A549 (cell line): ENCODE measurements around the gene DAD1.

Experiments
- CEBPB ChIP-seq, 2 experiments: fragments of >200 bp in 1 of 2; sonication (Bioruptor Twin) in 1 of 2; formaldehyde crosslinking in 1 of 2; IDR thresholded peaks; 2 replicates each; pipeline ENCODE4 v1.6.1; 2012 to 2016
- JUN ChIP-seq, 2 experiments: fragments of >200 bp; sonication (Bioruptor Twin); formaldehyde crosslinking; IDR thresholded peaks; 2 replicates in 1 of 2; 3 replicates in 1 of 2; pipeline ENCODE4 v1.6.1; 2016 to 2017
- PHF8 ChIP-seq: fragments of 200-600 bp; sonication (generic); IDR thresholded peaks from 2 replicates; pipeline ENCODE4 v1.6.1; 2016; ENCODE audit warnings: low read depth, mild to moderate bottlenecking, antibody characterized with exemption, moderate library complexity, borderline replicate concordance
- POLR2A ChIP-seq: IDR thresholded peaks from 2 replicates; pipeline ENCODE4 v1.6.1; 2012; ENCODE audit warnings: mild to moderate bottlenecking, low read length
- TF ChIP-seq, protein P1 (sequence below): fragments of >200 bp; sonication (Bioruptor Twin); formaldehyde crosslinking; IDR thresholded peaks from 3 replicates; pipeline ENCODE4 v1.5.1; 2016
- TF ChIP-seq, protein P2 (sequence below): IDR thresholded peaks from 2 replicates; pipeline ENCODE4 v1.6.1; 2012
- TF ChIP-seq, protein P3 (sequence below): fragments of 250-450 bp; sonication (Bioruptor Pico); IDR thresholded peaks from 2 replicates; pipeline ENCODE4 v1.5.0; 2021; ENCODE audit warnings: mild to moderate bottlenecking, moderate library complexity, borderline replicate concordance

GRCh38 chr14:22573804-22574203 is 15.2 kb downstream of the DAD1 start:
- TF ChIP-seq, protein P1, sequence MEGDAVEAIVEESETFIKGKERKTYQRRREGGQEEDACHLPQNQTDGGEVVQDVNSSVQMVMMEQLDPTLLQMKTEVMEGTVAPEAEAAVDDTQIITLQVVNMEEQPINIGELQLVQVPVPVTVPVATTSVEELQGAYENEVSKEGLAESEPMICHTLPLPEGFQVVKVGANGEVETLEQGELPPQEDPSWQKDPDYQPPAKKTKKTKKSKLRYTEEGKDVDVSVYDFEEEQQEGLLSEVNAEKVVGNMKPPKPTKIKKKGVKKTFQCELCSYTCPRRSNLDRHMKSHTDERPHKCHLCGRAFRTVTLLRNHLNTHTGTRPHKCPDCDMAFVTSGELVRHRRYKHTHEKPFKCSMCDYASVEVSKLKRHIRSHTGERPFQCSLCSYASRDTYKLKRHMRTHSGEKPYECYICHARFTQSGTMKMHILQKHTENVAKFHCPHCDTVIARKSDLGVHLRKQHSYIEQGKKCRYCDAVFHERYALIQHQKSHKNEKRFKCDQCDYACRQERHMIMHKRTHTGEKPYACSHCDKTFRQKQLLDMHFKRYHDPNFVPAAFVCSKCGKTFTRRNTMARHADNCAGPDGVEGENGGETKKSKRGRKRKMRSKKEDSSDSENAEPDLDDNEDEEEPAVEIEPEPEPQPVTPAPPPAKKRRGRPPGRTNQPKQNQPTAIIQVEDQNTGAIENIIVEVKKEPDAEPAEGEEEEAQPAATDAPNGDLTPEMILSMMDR: no peak
- no peak for TF ChIP-seq POLR2A
- TF ChIP-seq, protein P2, sequence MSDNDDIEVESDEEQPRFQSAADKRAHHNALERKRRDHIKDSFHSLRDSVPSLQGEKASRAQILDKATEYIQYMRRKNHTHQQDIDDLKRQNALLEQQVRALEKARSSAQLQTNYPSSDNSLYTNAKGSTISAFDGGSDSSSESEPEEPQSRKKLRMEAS: no peak
- TF ChIP-seq JUN (IDR thresholded peaks at IDR 0.05): no peak
- TF ChIP-seq CEBPB (IDR thresholded peaks at IDR 0.05): no peak
- TF ChIP-seq, protein P3, sequence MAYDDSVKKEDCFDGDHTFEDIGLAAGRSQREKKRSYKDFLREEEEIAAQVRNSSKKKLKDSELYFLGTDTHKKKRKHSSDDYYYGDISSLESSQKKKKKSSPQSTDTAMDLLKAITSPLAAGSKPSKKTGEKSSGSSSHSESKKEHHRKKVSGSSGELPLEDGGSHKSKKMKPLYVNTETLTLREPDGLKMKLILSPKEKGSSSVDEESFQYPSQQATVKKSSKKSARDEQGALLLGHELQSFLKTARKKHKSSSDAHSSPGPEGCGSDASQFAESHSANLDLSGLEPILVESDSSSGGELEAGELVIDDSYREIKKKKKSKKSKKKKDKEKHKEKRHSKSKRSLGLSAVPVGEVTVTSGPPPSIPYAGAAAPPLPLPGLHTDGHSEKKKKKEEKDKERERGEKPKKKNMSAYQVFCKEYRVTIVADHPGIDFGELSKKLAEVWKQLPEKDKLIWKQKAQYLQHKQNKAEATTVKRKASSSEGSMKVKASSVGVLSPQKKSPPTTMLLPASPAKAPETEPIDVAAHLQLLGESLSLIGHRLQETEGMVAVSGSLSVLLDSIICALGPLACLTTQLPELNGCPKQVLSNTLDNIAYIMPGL: no peak
- TF ChIP-seq PHF8: no peak
